GM18951 (cell line): ENCODE data around the gene KANSL1.
"Not testable (repeated sequence)": the region's sequence is repeated elsewhere in the genome, so short reads cannot be mapped to it uniquely, and the experiment has no call there.

ENCODE experiments used
- POLR2A ChIP-seq: IDR thresholded peaks from 4 replicates; pipeline ENCODE4 v1.6.1; 2011; ENCODE audit warnings: mild to moderate bottlenecking; ENCODE audit not compliant: insufficient read length, insufficient read depth; ENCODE audit errors: extremely low read depth
- in situ Hi-C: fragments of 300-500 bp; cut with MboI; formaldehyde crosslinking; loops from one replicate; pipeline ENCODE4 v1.12.0; 2022; ENCODE audit warnings: low sequenced_read_pairs, mixed read lengths, inconsistent platforms; ENCODE audit not compliant: unreplicated experiment

Gene KANSL1

GRCh38 chr17:46023783-46024388 is 169.3 kb downstream of the KANSL1 start:
- no peak for TF ChIP-seq POLR2A

GRCh38 chr17:46023366-46023765 is 169.9 kb downstream of the KANSL1 start:
- in situ Hi-C loops, result not testable (repeated sequence)

More at GRCh38 chr17:46023783-46024388, 169.3 kb downstream of the KANSL1 start:
- in situ Hi-C loops, result no loop called here

- no peak for TF ChIP-seq POLR2A
- in situ Hi-C loops, result no loop called here
Observed at GRCh38 chr17:46020998-46021397, 172.2 kb downstream of the KANSL1 start.

GRCh38 chr17:46020023-46020761 is 173.0 kb downstream of the KANSL1 start:
- in situ Hi-C loops, result no loop called here
- TF ChIP-seq POLR2A, result no peak

DNA sequence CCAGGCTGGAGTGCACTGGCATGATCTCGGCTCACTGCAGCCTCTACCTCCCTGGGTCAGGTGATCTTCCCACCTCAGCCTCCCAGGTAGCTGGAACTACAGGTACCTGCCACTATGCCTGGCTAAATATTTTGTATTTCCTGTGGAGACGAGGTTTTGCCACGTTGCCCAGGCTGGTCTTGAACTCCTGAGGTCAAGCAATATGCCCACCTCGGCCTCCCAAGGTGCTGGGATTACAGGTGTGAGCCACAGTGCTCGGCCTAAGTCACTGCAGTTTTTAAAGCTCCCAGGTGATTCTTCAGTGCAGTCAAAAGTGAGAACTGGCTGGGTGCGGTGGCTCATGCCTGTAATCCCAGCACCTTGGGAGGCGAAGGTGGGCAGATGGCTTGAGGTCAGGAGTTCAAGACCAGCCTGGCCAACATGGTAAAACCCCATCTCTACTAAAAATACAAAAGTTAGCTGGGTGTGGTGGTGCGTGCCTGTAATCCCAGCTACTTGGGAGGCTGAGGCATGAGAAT is 173.8 kb downstream of the KANSL1 start:
- in situ Hi-C loops, result not testable (repeated sequence)

GRCh38 chr17:46013502-46014165 is 179.6 kb downstream of the KANSL1 start:
- no peak for TF ChIP-seq POLR2A
- in situ Hi-C loops, result no loop called here

DNA sequence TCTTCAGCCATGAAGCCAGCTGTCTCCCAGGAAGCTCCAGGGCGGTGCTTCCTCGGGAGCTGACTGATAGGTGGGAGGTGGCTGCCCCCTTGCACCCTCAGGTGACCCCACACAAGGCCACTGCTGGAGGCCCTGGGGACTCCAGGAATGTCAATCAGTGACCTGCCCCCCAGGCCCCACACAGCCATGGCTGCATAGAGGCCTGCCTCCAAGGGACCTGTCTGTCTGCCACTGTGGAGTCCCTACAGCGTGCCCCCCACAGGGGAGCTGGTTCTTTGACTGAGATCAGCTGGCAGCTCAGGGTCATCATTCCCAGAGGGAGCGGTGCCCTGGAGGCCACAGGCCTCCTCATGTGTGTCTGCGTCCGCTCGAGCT is 180.1 kb downstream of the KANSL1 start:
- in situ Hi-C loops, result no loop called here
- TF ChIP-seq POLR2A, result no peak

DNA sequence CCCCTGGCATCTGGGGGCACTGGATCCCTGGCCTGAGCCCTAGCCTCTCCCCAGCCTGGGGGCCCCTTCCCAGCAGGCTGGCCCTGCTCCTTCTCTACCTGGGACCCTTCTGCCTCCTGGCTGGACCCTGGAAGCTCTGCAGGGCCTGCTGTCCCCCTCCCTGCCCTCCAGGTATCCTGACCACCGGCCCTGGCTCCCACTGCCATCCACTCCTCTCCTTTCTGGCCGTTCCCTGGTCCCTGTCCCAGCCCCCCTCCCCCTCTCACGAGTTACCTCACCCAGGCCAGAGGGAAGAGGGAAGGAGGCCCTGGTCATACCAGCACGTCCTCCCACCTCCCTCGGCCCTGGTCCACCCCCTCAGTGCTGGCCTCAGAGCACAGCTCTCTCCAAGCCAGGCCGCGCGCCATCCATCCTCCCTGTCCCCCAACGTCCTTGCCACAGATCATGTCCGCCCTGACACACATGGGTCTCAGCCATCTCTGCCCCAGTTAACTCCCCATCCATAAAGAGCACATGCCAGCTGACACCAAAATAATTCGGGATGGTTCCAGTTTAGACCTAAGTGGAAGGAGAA is 180.6 kb downstream of the KANSL1 start:
- in situ Hi-C loops, result no loop called here
- TF ChIP-seq POLR2A, result no peak

- no peak for TF ChIP-seq POLR2A
- in situ Hi-C loops, result no loop called here
Observed at GRCh38 chr17:46011711-46012505, 181.3 kb downstream of the KANSL1 start.

GRCh38 chr17:46010597-46011186 is 182.5 kb downstream of the KANSL1 start:
- in situ Hi-C loops, result no loop called here
- no peak for TF ChIP-seq POLR2A

GRCh38 chr17:46009681-46010596 is 183.3 kb downstream of the KANSL1 start:
- no peak for TF ChIP-seq POLR2A
- in situ Hi-C loops, result no loop called here

GRCh38 chr17:46008591-46008990 is 184.6 kb downstream of the KANSL1 start:
- no peak for TF ChIP-seq POLR2A
- in situ Hi-C loops, result no loop called here
